Measurements from ENCODE around the gene PCARE. TPM values are rescaled to one million over a fixed set of nuclear protein-coding genes. Genes with fewer than 3 reads are reported as not detected.

The PCARE gene
- total and polyA plus RNA-seq, 2 experiments from 2014 or later, result not detected

DNA sequence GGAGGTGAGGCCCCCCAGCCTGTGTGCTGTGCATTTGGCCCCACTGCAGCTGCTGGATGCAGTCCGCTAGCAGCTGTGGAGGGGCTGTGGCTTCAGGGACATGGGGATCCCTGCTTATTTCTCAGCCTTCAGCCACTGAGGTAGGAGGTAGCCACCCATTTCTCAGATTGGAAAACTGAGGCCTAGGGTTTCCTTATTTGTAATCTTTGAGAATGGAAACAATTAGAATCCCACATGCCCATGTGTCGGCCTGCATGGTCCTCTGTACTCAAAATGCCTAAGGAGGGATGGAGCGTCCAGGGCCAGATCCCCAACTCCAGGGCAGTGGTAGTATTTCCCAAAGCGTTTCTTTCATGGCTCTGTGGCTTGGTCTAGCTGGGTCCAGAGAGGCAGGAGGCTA lies 51.1 kb downstream of the PCARE start:
- no peaks in the 10 kb centered on the region for H3K4me1 ChIP-seq (ENCODE audit: insufficient read depth)
- Mint-ChIP-seq H3K27ac (no peak overlapping the region), H3K36me3 (ENCODE audit: low read depth) (peaks cover 3% of the 10 kb centered on the region; the same call in 1 of the 3 replicates), H3K9me3 (peaks cover 5% of the 10 kb centered on the region; the same call in 1 of the 3 replicates), H3K4me3 (no peak overlapping the region), H3K4me1 (peaks cover 6% of the 10 kb centered on the region; the same call in 2 of the 3 replicates), H3K27me3 (ENCODE audit: insufficient read depth, low read depth, poor library complexity) (peaks cover 4% of the 10 kb centered on the region)
- ATAC-seq, result no peak
- H3K9me2 ChIP-seq (ENCODE audit: insufficient read depth), result no peaks in the 10 kb centered on the region
- H4K20me1 ChIP-seq (replicated peaks; ENCODE audit: insufficient read depth), result no peaks in the 10 kb centered on the region
- no peak for DNase-seq (ENCODE audit: low spot score)
- H3K79me2 ChIP-seq (replicated peaks; ENCODE audit: insufficient read depth), result no peaks in the 10 kb centered on the region
- H3K4me2 ChIP-seq, result no peak overlapping the region
- H2AFZ ChIP-seq, result no peak overlapping the region
- TF ChIP-seq STAT1 (IDR thresholded peaks at IDR 0.05; ENCODE audit: unreplicated experiment), result no peak
- TF ChIP-seq JUNB (IDR thresholded peaks at IDR 0.05; ENCODE audit: unreplicated experiment), result no peak
- TF ChIP-seq, protein P1, sequence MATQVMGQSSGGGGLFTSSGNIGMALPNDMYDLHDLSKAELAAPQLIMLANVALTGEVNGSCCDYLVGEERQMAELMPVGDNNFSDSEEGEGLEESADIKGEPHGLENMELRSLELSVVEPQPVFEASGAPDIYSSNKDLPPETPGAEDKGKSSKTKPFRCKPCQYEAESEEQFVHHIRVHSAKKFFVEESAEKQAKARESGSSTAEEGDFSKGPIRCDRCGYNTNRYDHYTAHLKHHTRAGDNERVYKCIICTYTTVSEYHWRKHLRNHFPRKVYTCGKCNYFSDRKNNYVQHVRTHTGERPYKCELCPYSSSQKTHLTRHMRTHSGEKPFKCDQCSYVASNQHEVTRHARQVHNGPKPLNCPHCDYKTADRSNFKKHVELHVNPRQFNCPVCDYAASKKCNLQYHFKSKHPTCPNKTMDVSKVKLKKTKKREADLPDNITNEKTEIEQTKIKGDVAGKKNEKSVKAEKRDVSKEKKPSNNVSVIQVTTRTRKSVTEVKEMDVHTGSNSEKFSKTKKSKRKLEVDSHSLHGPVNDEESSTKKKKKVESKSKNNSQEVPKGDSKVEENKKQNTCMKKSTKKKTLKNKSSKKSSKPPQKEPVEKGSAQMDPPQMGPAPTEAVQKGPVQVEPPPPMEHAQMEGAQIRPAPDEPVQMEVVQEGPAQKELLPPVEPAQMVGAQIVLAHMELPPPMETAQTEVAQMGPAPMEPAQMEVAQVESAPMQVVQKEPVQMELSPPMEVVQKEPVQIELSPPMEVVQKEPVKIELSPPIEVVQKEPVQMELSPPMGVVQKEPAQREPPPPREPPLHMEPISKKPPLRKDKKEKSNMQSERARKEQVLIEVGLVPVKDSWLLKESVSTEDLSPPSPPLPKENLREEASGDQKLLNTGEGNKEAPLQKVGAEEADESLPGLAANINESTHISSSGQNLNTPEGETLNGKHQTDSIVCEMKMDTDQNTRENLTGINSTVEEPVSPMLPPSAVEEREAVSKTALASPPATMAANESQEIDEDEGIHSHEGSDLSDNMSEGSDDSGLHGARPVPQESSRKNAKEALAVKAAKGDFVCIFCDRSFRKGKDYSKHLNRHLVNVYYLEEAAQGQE (IDR thresholded peaks at IDR 0.05; ENCODE audit: unreplicated experiment), result no peak
- no peak for TF ChIP-seq ZNF331 (CRISPR knock-in tag; IDR thresholded peaks at IDR 0.05; ENCODE audit: low read depth)
- no peak for TF ChIP-seq EZH2 (IDR thresholded peaks at IDR 0.05; ENCODE audit: low read depth, unreplicated experiment)
- TF ChIP-seq, protein P2, sequence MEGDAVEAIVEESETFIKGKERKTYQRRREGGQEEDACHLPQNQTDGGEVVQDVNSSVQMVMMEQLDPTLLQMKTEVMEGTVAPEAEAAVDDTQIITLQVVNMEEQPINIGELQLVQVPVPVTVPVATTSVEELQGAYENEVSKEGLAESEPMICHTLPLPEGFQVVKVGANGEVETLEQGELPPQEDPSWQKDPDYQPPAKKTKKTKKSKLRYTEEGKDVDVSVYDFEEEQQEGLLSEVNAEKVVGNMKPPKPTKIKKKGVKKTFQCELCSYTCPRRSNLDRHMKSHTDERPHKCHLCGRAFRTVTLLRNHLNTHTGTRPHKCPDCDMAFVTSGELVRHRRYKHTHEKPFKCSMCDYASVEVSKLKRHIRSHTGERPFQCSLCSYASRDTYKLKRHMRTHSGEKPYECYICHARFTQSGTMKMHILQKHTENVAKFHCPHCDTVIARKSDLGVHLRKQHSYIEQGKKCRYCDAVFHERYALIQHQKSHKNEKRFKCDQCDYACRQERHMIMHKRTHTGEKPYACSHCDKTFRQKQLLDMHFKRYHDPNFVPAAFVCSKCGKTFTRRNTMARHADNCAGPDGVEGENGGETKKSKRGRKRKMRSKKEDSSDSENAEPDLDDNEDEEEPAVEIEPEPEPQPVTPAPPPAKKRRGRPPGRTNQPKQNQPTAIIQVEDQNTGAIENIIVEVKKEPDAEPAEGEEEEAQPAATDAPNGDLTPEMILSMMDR (conservative IDR thresholded peaks at IDR 0.05; ENCODE audit: low read depth in 2 of 2), result no peak
- TF ChIP-seq, protein P3, sequence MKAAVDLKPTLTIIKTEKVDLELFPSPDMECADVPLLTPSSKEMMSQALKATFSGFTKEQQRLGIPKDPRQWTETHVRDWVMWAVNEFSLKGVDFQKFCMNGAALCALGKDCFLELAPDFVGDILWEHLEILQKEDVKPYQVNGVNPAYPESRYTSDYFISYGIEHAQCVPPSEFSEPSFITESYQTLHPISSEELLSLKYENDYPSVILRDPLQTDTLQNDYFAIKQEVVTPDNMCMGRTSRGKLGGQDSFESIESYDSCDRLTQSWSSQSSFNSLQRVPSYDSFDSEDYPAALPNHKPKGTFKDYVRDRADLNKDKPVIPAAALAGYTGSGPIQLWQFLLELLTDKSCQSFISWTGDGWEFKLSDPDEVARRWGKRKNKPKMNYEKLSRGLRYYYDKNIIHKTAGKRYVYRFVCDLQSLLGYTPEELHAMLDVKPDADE (IDR thresholded peaks at IDR 0.05), result no peak
- TF ChIP-seq ZNF114 (CRISPR knock-in tag; IDR thresholded peaks at IDR 0.05), result no peak
- no peak for TF ChIP-seq POLR2AphosphoS5 (IDR thresholded peaks at IDR 0.05; ENCODE audit: low read depth)
- TF ChIP-seq ZNF462 (CRISPR knock-in tag; IDR thresholded peaks at IDR 0.05), result no peak
- TF ChIP-seq EZH2phosphoT487 (IDR thresholded peaks at IDR 0.05; ENCODE audit: unreplicated experiment), result no peak
- no peak overlapping the region for H3K27ac ChIP-seq (ENCODE audit: low read depth)
- no peaks in the 10 kb centered on the region for H3F3A ChIP-seq (replicated peaks; ENCODE audit: low read depth)
- H3K4me3 ChIP-seq, result no peak overlapping the region
- H3K36me3 ChIP-seq (ENCODE audit: insufficient read depth), result no peaks in the 10 kb centered on the region
- H3K27me3 ChIP-seq (ENCODE audit: insufficient read depth), result no peaks in the 10 kb centered on the region
